ENCODE measurements around the gene CAMSAP3.

The CAMSAP3 gene

GRCh38 chr19:7578127-7578526 lies 17.5 kb upstream of the CAMSAP3 start:
- no peak for DNase-seq (ENCODE audit: low read depth)

- DNase-seq (ENCODE audit: low read depth), result no peak
Measured at GRCh38 chr19:7579182-7579581, 16.5 kb upstream of the CAMSAP3 start.

DNA sequence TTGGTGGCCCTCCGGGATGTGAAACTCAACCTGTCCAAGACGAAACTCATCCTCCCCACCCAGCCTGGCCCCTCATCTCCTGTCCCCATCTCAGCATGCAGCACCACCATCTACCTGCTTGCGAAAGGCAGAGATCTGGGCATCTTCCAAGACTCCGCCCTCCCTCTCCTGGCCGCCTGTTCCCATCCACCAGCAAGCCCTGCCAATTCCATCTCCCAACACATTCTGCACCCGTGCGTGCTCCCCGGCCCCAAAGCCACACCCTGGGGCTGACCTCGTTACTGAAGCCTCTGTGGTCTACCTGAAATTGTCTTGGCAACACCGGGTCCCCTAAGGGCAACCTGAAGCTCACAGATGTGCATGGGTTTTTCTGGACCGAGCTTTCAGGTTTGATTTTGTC lies 13.2 kb upstream of the CAMSAP3 start:
- no peak for DNase-seq (ENCODE audit: low read depth)

DNA sequence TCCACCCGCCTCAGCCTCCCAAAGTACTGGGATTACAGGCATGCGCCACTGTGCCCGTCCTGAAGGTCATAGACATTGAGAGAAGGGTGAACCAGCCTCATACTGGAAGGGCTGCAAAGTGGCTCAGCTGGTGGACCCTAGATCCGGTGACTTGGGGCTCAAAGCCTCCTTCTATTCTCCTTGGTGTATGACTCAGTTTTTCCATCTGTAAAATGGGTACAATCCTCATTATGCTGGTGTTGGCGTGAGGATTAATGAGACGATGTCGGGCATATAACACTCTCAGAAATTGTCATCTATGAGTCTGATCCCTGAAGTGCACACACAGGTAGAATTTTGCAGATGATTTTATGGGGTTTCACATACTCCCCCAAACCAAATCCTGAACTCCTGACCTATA lies 5.8 kb upstream of the CAMSAP3 start:
- no peak for DNase-seq (ENCODE audit: low read depth)

DNA sequence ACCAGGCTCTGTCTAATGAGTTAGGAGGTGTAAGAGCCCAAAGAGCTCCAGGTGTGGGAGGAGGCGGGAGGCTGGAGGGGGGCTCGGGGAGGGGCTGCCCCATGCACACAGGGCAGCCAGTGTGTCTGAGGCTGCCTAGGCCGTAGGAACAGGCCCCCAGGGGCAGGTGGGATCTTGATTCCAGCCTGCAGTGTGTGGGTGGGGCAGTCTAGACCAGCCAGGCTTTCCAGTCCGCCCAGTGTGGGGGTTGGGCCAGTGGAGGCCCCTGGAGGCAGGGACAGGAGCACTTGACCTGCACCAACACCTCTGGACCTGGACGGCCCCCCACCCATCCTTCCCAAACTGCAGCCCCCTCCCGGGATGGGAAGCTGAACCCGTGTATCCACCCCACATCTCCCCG lies 5.4 kb upstream of the CAMSAP3 start:
- DNase-seq (ENCODE audit: low read depth), result no peak

- DNase-seq (ENCODE audit: low read depth), result no peak
Measured at GRCh38 chr19:7596211-7596937, 711 bp downstream of the CAMSAP3 start.

DNA sequence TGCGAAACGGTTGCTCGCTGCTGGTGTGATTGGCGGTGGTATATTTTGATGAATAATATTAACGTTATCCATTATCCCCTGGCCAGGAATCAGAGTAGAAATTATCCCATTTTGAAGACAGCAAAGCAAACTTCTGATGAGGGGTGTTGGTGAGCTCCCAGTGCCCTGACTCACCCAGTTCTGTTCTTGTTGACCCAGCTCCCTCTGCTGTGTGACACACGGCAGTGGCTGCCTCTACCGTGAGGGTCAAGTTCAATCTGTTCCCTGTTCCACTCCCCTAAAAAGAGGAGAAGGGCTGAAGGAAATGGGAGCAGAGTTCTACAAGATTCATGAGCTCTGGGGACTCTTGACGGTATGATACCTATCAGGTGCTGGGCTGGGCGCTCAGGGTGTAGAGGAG lies 2.0 kb downstream of the CAMSAP3 start:
- no peak for DNase-seq (ENCODE audit: low read depth)

GRCh38 chr19:7598180-7598579 lies 2.5 kb downstream of the CAMSAP3 start:
- DNase-seq (ENCODE audit: low read depth), result no peak

- no peak for DNase-seq (ENCODE audit: low read depth)
Measured at GRCh38 chr19:7600721-7601120, 5.1 kb downstream of the CAMSAP3 start.

GRCh38 chr19:7602240-7602934 lies 6.7 kb downstream of the CAMSAP3 start:
- no peak for DNase-seq (ENCODE audit: low read depth)

- DNase-seq (ENCODE audit: low read depth), result no peak
Measured at GRCh38 chr19:7602935-7603497, 7.4 kb downstream of the CAMSAP3 start.

DNA sequence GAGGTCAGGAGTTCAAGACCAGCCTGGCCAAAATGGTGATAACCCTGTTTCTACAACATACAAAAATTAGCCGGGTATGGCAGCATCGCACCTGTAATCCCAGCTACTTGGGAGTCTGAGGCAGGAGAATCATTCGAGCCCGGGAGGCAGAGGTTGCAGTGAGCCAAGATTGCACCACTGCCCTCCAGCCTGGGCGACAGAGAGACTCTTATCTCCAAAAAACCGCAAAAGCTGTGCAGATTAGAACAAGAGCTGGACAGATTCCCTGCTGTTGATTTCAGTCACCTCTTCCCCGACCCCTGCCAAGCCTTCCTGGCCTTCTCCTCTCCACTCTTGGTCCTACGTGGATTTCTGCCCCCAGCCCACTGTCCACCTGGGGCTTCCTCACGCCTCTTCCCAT lies 8.3 kb downstream of the CAMSAP3 start:
- DNase-seq (ENCODE audit: low read depth), result no peak

GRCh38 chr19:7605490-7606222 lies 10.0 kb downstream of the CAMSAP3 start:
- no peak for DNase-seq (ENCODE audit: low read depth)

GRCh38 chr19:7606289-7606688 lies 10.6 kb downstream of the CAMSAP3 start:
- DNase-seq (ENCODE audit: low read depth), result no peak

- no peak for DNase-seq (ENCODE audit: low read depth)
Measured at GRCh38 chr19:7607212-7607873, 11.7 kb downstream of the CAMSAP3 start.

- no peak for DNase-seq (ENCODE audit: low read depth)
Measured at GRCh38 chr19:7607874-7608560, 12.4 kb downstream of the CAMSAP3 start.

DNA sequence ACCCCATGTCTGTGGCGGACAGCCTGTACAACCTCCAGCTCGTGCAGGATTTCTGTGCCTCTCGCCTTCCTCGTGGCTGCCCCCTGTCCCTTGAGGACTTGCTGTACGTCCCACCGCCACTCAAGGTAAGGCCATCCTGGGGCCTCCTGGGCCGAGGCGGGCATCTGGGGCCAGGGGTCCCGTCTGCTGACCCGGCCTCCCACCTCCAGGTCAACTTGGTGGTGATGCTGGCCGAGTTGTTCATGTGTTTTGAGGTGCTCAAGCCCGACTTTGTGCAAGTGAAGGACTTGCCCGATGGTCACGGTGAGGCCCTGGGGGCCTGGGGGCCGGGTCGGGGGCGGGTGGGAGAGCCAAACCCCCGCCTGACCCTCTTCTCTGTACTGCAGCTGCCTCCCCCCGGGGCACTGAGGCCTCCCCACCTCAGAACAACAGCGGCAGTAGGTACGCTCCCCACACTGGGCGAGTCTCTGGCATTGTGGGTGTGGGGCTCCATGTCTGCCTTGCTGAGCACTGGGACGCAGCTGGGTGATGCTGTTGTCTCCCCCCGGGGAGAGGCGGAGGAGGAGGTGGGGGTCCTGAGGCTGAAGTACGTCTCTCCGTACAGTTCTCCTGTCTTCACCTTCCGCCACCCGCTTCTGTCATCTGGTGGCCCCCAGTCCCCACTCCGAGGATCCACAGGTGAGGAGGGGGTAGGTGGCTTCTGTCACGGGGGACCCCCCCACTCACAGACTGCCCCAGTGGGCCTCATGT lies 15.0 kb downstream of the CAMSAP3 start:
- no peak for DNase-seq (ENCODE audit: low read depth)

DNA sequence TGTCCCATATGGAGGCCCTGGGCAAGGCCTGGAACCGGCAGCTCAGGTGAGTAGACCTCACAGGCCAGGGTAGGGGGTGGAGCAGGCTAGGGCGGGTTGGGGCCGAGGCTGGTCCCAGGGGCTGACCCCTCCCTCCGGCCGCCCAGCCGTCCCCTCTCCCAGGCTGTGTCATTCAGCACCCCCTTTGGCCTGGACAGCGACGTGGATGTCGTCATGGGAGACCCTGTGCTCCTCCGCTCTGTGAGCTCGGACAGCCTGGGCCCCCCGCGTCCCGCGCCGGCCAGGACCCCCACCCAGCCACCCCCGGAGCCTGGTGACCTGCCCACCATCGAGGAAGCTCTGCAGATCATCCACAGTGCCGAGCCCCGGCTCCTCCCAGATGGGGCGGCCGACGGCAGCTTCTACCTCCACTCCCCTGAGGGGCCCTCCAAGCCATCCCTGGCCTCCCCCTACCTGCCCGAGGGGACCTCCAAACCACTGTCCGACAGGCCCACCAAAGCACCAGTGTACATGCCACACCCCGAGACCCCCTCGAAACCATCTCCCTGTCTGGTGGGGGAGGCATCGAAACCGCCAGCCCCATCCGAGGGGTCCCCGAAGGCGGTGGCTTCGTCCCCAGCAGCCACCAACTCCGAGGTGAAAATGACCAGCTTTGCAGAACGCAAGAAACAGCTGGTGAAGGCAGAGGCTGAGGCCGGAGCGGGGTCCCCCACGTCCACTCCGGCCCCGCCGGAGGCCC lies 16.0 kb downstream of the CAMSAP3 start:
- no peak for DNase-seq (ENCODE audit: low read depth)

DNA sequence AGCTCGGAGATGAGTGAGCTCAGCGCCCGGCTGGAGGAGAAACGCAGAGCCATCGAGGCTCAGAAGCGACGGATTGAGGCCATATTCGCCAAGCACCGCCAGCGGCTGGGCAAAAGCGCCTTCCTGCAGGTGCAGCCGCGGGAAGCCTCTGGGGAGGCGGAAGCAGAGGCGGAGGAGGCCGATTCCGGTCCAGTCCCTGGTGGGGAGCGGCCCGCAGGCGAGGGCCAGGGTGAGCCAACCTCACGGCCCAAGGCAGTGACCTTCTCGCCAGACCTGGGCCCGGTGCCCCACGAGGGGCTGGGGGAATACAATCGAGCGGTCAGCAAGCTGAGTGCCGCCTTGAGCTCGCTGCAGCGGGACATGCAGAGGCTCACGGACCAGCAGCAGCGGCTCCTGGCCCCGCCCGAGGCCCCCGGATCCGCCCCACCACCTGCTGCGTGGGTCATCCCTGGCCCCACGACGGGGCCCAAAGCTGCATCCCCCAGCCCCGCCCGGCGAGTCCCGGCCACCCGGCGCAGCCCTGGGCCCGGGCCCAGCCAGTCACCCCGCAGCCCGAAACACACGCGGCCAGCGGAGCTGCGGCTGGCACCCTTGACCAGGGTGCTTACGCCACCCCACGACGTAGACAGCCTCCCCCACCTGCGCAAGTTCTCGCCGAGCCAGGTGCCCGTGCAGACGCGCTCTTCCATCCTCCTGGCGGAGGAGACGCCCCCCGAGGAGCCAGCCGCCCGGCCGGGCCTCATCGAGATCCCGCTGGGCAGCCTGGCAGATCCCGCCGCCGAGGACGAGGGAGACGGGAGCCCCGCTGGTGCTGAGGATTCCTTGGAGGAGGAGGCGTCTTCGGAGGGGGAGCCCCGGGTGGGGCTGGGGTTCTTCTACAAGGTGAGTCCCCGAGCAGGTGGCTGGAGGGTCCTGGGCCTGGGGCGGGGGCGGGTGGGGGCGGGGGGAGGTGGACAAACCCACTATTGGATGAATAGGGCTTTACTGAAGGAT lies 16.9 kb downstream of the CAMSAP3 start:
- no peak for DNase-seq (ENCODE audit: low read depth)

Data from GM04503 (cell line).